NOMO-1 treated with DMSO at 0.1 percent for 48 hours (cell line): Measurements from ENCODE around the gene PRRC2C.
"Not testable (repeated sequence)": the region's sequence is repeated elsewhere in the genome, so short reads cannot be mapped to it uniquely, and the experiment has no call there.

ENCODE experiments used
- DNase-seq: peaks from one replicate; lab custom pipeline; 2025; ENCODE audit not compliant: unreplicated experiment; lab: John Stamatoyannopoulos, UW

Gene PRRC2C

DNA sequence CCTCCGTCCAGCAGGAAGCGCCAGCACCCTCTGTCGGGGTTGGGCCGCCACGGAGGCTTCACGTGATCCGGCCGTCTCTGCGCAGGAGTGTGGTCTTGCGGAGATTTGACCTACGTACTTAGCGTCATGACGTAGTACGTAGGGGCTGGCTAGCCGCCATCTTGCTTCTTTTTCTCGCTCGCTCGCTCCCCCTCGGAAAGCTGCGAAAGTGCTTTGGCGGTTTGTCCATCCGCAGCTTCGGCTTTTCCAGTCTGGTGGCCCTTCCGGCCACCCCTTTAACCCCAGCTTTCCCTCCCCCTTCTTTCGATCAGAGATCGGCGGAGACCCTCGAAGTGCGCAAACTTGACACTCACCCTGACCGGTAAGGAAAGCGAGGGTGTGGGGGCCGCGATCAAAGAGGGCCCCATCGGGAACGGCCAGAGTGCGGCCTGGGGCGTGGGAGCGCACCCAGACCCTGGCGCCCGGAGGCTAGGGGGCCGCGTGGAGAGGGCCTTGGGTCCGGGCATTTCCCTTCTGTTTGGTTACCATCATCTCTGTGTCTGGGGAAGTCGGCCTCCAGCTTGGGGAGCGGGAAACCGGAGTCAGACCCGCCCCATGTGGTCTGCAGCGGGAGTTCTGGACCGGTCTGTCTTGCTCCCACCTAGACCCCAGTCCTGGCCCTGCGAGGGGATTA is at the start of gene PRRC2C:
TSS of gene PRRC2C (plus strand) at position 156 of the 673 bp plus-strand sequence. CDS start 26,559 bp downstream, outside the sequence.
- DNase-seq, result peak; percentile 95

DNA sequence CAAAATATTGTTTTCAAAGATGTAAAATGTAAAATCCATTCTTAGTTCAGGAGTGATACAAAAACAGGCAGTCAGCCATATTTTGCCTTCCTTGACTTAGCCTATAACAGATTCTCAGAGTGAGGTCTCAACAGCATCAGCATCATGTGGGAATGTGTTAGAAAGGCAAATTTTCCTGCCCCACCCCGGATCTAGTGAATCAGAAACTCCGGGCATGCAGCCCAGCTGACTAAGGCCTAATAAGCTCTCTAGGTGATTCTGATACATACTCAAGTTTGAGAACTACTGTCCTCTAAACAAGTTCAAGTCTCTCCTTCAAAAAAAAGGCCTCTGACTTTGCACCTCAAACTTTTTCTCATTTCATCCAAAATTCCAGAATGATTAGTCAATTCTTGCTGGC is 46.9 kb upstream of the PRRC2C start:
- no peak for DNase-seq

GRCh38 chr1:171440201-171440600 is 45.1 kb upstream of the PRRC2C start:
- not testable (repeated sequence) for DNase-seq

- DNase-seq, result not testable (repeated sequence)
Measured at GRCh38 chr1:171441278-171441895, 43.9 kb upstream of the PRRC2C start.

- no peak for DNase-seq
Measured at GRCh38 chr1:171446386-171446785, 38.9 kb upstream of the PRRC2C start.

DNA sequence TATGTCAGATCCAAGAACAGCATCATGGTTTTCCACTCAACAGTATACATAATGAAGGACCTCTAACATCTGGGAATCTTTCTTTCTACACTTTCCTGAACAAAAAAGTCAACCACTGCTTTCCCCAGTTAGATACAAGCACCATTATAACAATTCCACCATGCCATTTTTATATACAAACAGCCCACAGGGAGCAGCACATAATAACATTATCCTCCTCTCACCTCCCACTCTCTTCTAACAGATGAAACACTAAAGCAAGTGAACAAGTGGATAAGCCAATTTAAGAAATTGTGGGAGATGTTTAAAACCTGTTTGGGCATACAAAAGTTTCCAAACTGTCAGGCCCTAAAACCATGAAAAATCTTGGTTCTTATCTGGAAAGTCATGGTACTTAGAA is 29.4 kb upstream of the PRRC2C start:
- no peak for DNase-seq

DNA sequence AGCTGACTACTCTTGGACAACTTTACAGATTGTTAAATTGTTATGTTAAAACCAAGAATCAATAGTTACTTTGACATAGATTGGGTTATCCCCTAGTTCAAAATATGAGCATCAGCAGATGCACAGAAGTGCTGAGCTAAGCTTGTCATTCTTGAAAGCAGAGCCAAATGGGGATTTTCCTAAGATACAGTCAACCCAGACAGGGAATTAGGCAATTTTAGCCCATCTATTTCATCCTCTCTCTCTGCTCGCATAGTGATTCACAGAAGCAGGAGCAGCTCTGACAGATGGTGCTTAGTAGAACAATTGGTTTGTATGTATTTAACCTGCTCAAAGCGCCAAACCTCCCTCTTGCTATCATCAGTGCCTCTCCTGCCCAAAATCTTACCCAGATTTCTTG is 27.9 kb upstream of the PRRC2C start:
- no peak for DNase-seq

- DNase-seq, result no peak
Measured at GRCh38 chr1:171460018-171460620, 25.2 kb upstream of the PRRC2C start.

- DNase-seq, result no peak
Measured at GRCh38 chr1:171467626-171468025, 17.7 kb upstream of the PRRC2C start.

- DNase-seq, result no peak
Measured at GRCh38 chr1:171468120-171468750, 17.1 kb upstream of the PRRC2C start.

DNA sequence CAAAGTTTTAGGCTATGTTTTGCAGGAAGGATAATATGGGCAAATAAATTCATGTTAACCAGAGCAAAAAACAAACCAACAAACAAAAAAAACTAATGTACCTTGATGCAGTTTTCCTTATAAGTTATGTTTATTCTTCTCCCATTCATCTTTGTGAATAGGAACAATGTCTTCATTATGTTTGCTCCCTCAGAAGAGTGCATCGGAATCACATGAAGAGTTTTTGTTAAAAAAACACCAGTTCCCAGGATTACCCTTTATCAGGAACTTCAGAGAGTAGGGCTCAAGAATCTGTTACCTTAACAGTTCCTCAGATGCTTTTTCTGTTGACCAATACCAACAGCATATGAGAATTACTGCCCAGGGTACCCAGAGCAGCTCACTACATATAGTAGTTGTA is 14.6 kb upstream of the PRRC2C start:
- DNase-seq, result no peak

DNA sequence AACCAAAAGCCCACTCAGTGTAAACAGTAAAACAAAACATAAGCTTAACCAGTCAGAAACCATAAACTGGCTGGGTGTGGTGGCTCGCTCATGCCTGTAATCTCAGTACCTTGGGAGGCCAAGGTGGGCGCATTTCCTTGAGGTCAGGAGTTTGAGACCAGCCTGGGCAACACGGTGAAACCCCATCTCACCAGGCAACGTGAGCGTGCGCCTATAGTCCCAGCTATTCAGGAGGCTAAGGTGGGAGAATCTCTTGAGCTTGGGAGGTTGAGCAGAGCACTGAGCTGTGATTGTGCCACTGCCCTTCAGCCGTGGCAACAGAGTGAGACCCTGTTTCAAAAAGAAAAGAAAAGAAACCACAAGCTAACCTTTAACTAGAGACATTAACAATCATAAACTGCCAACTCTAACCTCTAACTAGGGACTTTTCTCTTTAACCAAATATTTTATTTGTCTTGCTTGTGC is 13.1 kb upstream of the PRRC2C start:
- no peak for DNase-seq

GRCh38 chr1:171476829-171477228 is 8.5 kb upstream of the PRRC2C start:
- no peak for DNase-seq

DNA sequence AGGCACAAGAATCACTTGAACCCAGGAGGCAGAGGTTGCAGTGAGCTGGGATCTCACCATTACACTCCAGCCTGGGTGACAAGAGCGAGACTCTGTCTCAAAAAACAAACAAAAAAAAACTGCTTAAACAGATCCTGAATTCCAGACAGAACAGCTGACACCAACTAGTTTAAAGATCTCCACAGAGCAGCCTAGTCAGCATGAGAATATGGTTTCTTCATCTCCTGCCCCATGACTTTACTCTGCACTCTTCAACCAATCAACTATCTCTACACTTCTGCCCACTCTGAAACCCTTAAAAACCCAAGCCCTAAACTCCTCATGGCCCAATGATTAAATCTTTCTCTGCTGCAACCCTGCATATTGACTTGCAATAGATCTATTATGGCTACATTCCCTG is 7.5 kb upstream of the PRRC2C start:
- no peak for DNase-seq

GRCh38 chr1:171480035-171480434 is 5.3 kb upstream of the PRRC2C start:
- DNase-seq, result no peak

- DNase-seq, result peak; percentile 87
Measured at GRCh38 chr1:171484760-171485374, 463 bp upstream of the PRRC2C start.

- peak; percentile 61 for DNase-seq
Measured at GRCh38 chr1:171486048-171486519, 754 bp downstream of the PRRC2C start.

GRCh38 chr1:171487038-171487437 is 1.7 kb downstream of the PRRC2C start:
- DNase-seq, result no peak

DNA sequence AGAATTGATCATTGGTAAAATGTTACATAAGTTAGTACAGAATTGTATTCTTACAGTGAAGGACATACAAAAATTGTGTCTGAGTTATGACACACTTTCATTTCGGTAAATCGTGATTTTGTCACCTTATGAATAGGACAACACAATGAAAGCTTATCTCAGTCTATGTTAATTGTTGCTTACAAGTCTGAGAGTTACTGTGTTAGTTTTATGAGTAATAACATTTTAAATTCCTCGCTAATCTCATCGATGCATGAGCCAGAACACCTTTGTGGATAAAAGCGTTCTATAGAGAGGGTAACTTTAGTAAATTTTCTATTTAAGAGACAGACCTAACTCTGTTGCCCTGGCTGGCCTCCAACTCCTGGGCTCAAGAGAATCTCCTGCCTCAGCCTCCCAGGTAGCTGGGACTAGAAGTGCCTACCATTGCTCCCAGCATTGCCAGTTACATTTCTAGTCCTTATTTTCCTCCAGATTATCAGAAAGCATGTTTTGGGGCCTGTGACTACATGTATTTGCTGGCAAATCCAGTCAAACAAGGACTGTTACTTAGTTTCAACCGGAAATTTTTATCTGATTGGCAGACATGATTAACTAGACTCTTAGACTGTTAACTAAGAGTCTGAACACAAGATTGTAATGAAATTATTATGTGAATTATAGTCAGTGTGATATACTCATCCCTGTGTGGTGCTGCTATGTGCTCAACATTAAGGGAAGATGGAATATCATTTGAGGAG is 3.0 kb downstream of the PRRC2C start:
- no peak for DNase-seq

- DNase-seq, result no peak
Measured at GRCh38 chr1:171494076-171494475, 8.7 kb downstream of the PRRC2C start.

- DNase-seq, result no peak
Measured at GRCh38 chr1:171495444-171495843, 10.1 kb downstream of the PRRC2C start.
